Activated CD4-positive, alpha-beta T cell treated with anti-CD3 and anti-CD28 coated beads, Interleukin-2, Interleukin-6, amounts not matched to agents 100 ng/mL and 50 ng/mL, durations not matched to agents 16 hours and 8 hours (primary cell): ENCODE data around the gene TNFRSF14.

Source experiments
- DNase-seq: peaks from one replicate; pipeline ENCODE4 v3.0.0-alpha.2; 2020

TNFRSF14 gene

DNA sequence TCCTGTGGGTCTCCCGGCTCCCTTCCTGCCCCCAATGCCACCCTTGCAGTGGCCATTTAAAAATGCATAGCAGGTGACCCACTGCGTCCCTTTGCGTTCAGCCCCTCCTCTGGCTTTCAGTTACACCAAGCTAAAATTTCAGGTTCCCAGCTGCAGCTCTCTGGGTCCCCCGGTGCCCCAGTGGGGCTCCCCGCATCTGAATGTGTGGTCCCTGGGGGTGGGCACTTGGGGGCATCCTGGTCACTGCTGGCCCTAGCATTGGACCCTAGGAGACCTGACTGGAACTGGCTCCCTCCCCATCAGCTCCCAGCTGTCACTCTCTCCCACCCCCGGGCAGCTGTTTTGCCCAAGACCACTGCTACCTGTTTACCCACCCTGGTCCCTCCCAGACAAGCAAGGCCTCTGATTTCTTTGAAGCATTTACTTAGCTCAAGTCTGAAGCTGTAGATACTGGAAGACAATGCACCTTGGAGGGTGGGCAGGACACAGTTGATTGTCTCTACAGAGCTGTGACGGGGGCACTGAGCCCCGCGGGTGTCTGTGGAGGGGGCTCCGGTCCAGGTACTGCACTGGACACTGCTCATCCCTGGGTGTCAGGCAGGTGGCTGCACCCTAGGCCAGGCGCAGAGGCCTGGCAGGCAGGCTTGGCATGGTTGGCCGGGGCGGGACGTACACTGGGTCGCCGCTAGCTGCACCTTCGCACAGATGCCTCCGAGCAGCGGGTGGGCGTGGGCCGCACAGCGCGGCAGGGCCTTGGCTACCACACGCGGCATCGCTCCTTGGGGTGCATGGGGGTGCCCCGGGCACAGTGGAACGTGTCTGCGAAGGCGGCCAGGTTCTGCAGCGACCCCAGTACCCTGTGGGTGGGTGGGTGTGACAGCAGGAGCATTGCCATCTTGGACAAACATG is 34.3 kb downstream of the TNFRSF14 start:
- DNase-seq = no peak

DNA sequence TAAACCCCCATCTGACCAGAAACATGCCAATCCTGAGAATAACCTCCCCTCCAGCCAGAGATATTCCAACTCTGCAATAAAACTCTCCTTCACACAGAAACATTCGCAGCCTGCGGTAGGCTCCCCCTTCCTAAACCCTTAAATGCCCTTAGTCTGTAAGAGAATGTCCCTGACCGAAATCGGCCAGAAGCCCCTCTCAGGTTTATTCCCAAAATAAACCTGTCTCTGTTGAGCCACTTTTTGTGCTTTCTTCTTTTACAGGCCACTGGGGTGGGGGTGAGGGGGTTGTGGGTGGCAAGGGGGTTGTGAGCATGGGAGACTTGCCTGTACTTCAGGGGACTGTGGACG is 35.0 kb downstream of the TNFRSF14 start:
- DNase-seq = no peak

DNA sequence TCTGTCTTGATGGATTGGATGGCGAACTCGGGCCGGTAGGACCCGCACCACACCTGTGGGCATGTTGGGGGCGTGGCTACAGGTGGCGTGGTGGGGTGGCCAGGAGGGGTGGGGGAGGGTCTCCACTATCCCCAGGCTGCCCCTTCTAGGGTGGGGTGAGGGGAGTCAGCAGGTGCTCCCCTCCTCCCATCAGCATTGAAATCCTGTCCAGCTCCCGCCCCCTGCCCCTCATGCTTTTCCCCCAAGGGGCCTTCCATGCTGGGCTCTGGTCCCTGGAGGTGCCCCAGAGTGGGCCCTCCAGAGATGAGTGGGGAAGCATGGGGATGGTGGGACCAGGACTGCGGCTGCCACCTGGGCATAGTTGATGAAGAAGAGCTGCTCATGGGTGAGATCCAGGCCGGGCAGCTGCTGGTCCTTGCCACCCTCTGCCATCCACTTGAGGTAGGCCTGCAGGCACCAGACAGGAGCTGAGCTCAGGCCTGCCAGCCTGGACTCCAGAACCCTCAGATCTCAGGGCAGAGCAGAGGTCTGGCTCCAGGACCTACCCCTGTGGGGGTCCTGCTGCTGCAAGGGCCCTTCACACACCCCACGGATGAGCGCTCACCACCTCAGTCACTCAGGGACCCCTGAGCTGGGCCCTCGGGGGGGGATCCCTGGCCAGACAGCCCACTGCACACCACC is 35.5 kb downstream of the TNFRSF14 start:
- no peak for DNase-seq

DNA sequence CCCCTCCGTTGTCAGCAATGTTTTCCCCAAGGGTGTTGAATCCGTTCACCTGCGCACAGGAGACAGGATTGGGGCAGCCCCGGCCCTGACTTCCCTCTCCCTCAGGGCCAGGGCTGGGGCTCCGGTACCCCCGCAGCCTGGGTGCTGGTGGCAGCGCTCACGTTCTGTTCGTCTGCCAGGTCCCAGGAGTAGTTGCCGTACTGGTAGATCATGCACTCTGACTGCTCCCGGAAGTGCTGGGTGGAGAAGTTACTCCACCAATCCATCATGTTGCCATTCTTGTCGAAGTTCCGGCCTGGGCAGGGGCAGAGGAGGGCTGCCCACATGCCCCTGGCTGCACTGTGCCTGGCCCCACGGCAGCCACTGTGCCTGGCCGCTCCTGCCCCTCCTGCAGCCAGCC is 36.5 kb downstream of the TNFRSF14 start:
- DNase-seq = no peak

DNA sequence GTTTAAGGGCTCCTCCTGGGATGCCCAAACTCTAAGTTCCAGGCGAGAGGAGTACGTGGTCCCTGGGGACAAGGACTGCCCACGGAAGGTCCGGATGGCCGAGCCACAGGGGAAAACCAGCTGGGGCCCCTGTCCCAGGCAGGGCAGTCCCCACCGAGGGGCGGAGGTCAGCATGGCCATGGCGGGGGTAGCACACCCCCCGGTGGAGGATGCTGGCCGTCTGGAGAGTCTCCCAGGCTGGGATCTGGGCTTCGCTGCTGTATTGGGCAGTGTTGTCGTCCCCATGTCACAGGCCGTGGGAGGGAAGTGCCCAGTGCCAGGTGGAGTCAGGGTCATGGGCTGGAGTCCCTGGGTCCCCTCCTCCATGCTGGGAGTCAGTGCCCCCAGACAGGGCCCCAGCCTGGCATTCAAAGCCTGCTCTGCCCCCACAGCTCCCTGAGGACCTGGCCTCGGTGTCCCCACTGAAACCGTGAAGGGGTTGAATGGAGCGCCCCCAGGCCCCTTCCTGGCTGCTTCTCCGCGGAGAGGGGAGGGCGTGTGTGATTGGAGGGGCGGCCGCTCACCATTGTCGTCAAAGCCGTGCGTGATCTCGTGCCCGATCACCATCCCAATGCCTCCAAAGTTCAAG is 37.2 kb downstream of the TNFRSF14 start:
- no peak for DNase-seq

GRCh38 chr1:2594001-2594640 is 38.0 kb downstream of the TNFRSF14 start:
- no peak for DNase-seq

DNA sequence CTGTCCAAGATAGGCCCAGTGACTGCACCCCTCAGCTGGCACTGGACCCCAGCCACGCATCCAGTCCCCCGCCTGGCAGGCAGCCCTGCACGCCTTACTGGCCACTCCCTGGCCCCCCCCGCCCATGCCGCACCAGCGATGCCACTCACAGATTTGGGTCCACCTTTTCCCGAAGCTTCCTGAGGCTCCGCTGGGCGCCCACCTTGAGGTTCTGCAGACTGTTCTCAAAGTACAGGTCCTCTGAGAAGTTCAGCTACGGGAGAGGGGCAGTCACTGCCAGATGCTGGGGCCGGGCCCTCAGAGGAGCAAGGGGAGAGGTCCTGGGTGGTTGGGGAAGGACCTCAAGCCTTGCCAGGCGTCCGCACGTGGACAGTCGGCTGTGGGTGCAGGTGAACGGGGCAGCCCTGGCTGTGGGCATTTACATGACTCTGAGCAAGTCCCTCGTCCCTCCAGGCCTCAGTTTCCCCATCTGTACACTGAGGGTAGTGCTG is 38.5 kb downstream of the TNFRSF14 start:
- DNase-seq = no peak

DNA sequence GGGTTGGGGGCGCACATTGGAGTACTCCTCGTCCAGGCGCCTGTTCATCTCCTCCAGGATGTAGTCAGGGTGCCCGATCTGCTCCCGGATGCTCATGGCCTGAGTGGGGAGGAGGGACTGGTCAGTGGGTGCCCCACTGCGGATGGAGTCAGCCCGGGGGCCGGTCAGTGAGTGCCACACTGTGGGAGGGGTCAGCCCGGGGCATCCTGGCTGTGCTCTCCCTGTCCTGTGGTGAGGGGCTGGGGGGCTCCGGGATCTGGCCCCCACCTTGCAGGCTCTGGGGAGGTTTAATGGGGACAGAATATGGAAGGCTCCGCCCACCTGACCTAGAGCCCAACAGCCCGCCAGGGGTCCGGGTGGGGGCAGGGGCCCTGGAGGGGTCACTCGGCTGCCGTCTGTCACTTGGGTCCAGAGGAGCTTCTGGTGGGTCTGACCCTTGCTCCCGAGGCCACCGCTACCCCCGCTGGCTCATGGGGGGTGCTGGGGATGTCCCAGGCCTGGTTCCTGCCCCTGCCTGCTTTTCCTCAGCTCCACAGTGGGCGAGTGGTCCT is 39.2 kb downstream of the TNFRSF14 start:
- DNase-seq = no peak

DNA sequence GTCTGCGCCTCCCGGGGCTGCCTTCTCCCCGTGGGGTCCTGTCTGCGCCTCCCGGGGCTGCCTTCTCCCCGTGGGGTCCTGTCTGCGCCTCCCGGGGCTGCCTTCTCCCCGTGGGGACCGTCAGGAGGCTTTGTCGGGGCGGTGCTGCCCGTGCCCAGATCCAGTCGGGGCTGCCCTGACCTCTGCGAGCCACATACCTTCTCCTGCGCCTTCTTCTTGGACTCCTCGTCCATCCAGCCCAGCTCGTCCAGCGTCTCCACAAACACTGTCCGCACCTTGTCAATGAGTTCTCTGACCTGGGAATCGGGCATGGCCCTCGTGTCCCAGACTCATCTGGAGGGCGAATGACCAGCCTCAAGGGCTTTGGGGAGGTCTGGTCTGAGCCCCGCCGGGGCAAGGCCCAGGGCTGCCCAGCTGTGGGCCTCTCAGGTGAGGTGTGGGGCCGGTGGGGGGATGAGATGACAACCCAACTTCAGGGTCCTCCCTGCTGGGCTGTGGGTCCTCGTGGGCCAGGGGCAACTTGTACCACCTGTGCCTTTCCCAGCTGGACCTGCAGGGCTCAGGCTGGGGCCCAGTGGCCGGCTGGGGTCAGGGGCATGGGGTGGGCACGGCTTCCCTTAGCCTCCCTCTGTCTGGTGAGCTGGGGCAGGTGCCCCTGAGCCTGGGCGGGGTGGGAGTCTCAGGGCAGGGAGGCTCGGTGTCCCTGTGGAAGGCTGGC is 39.8 kb downstream of the TNFRSF14 start:
- DNase-seq = no peak

- no peak for DNase-seq
These were observed 40.6 kb downstream of the TNFRSF14 start for GRCh38 chr1:2596530-2597333.

DNA sequence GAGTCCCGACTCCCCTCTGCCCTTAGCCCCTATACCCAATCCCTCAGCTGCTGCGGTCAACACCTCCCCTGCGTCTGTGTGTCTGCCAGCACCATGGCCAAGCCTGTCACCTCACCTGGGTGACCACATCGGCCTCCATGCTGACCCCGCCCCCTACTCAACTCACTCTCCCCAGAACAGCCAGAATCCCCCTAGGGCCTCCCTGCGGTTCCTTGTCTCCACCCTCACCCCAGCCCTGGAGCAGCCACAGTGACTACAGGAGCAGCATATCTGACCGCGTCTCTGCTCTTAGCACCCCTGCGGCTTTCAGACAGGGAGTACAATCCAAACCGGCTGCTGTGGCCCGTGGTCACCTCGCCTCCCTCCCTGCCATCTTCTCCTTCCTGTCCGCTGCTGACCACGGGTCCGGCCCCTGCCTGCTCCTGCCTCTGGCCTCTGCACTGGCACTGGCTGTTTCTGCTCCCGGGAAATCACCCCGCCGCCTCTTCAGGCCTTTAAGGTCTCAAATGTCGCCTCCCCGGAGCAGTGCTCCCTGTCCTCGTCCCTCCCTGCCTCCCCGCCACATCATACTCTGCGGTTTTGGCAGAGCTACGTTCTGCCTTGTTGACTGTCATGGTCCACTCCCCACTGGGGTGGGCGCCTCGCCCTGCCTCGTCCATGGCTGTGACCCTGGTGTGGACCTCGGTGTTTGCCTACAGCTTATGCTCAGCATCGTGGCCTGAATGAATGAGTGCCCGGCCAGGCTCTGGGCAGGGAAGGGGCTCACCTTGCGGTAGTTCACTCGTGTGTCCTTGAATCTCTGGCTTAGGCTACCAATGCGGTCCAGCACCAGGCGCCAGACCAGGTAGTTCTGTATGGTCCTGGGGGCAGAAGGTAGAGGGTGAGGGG is 41.5 kb downstream of the TNFRSF14 start:
- no peak for DNase-seq

- DNase-seq = no peak
These were observed 42.3 kb downstream of the TNFRSF14 start for GRCh38 chr1:2598329-2598931.

GRCh38 chr1:2601721-2602303 is 45.6 kb downstream of the TNFRSF14 start:
- DNase-seq = no peak

GRCh38 chr1:2602311-2602835 is 46.2 kb downstream of the TNFRSF14 start:
- DNase-seq = no peak

DNA sequence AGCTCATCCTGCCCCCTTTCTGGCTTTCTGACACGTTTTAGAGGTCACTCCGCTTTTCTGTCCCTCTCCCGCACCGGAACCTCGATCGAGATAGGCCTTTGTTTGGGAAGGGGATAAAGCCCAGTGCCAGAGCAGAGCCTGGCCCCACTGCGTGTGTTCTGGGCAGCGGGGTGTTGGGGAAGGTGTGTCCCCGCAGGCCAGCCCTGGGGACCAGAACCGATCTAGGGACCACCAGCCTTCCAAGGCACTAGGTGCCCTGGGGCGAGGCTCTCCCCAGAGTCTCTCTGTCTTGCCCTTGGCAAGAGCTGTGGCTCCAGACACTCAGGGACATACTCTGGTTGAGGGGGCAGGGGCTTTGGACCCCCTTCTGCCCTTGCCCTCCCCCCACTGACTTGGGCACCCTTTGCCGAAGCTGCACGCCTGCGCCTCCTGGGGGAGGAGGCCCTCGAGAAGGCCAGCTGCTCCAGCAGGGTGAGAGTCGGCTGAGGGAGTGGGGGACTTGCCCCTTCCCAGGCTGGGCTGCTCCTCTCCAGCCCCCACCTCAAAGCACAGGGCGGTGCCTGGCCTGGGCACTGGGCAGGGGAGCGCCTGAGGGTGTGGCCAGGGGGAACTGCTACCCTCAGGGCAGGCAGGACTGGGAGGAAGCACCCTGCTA is 46.8 kb downstream of the TNFRSF14 start:
- DNase-seq = no peak

- no peak for DNase-seq
These were observed 47.5 kb downstream of the TNFRSF14 start for GRCh38 chr1:2603521-2604155.

DNA sequence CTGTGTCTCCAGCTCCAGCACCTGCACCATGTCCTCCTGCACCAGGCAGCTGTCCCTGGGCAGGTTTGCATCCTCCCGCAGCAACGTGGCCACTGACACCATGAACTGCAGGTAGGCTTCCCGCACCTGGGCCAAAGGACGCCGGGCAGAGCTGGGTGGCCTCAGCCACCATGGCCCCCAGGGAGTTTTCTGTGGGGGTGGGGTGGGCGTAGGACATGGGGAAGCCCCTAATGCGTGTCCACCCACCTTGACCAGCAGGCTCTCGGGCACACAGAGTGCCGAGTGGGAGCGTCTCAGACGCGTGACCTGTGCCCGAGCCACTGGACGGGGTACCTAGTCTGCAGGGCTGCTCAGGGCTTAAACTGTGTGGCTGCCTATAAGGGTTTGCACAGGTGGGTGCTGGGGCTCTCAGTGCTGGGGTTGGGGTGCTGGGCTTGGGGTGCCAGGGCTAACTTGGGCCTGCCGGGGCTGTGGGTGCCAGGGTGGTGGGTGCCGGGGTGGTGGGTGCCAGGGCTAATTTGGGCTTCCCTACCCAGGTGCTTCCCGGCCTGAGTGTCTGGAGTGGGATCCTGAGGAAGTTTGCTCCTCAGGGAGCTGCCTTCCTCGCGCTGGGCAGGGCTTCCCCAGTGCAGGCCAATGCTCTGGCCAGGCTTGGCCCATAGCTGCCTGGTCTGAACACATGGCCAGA is 48.1 kb downstream of the TNFRSF14 start:
- no peak for DNase-seq
